Measurements from ENCODE around the gene SCUBE2. TPM values are rescaled to one million over a fixed set of nuclear protein-coding genes. Genes with fewer than 3 reads are reported as not detected.

Gene SCUBE2
- total and polyA plus RNA-seq, 2 of the 4 experiments (the other 2 are of a cell fraction): 0.43 to 0.72 TPM

GRCh38 chr11:9008661-9009060 lies 82.7 kb downstream of the SCUBE2 start:
- H2AK9ac ChIP-seq (replicated peaks; ENCODE audit: low read depth, low read length, poor library complexity): no peak overlapping the region
- intact Hi-C loops (cut with micrococcal nuclease): no loop called here
- H3K36me3 ChIP-seq (ENCODE audit: control insufficient read depth, insufficient read depth, low read length): no peaks in the 10 kb centered on the region
- ChIA-PET POLR2A (ENCODE audit: unreplicated experiment) (no interaction called here), CTCF (no interaction called here)
- DNase-seq (no peak), ATAC-seq (ENCODE audit: low read depth) (no peak)
- no peak overlapping the region for H4K5ac ChIP-seq (ENCODE audit: low read depth, low read length)
- WGBS, 2 experiments (ENCODE audit: extremely low coverage in 2 of 2, insufficient read length in 1 of 2): no CpG with 5 or more reads among the region's 1 CpG
- no peak overlapping the region for H4K8ac ChIP-seq (ENCODE audit: low read depth in 2 of 2, low read length in 2 of 2)
- H3K79me1 ChIP-seq (ENCODE audit: low read depth in 1 of 2, low read length in 2 of 2): no peaks in the 10 kb centered on the region
- H3K27ac ChIP-seq (ENCODE audit: insufficient read depth, low read length): no peak overlapping the region
- no peak overlapping the region for H3K14ac ChIP-seq (replicated peaks; ENCODE audit: low read depth, low read length)
- H2BK5ac ChIP-seq (ENCODE audit: low read depth, low read length, poor library complexity, severe bottlenecking): no peak overlapping the region
- H4K91ac ChIP-seq (ENCODE audit: insufficient read depth, low read depth, low read length): no peak overlapping the region
- H2AFZ ChIP-seq (replicated peaks; ENCODE audit: low read length, poor library complexity): no peak overlapping the region
- H3K27me3 ChIP-seq (ENCODE audit: control insufficient read depth, insufficient read depth, low read length): peaks cover 37% of the 10 kb centered on the region
- no peak overlapping the region for H3K23ac ChIP-seq (ENCODE audit: low read depth, low read length)
- 0 out of 2 replicates have a peak, but pooled peaks cover 2% of the 10 kb centered on the region for H3K4me1 ChIP-seq (ENCODE audit: control insufficient read depth, insufficient read depth, low read length)
- H2AK5ac ChIP-seq (ENCODE audit: low read depth, low read length): no peak overlapping the region
- dilution Hi-C loops (cut with HindIII; ENCODE audit: low sequenced_read_pairs, unreplicated experiment): no loop called here
- no peak overlapping the region for H2BK120ac ChIP-seq (ENCODE audit: low read depth, low read length)
- no peak overlapping the region for H3K9ac ChIP-seq (ENCODE audit: low read depth, low read length)
- no peak overlapping the region for H3K4ac ChIP-seq (ENCODE audit: low read depth, low read length)
- in situ Hi-C loops (cut with MboI; ENCODE audit: low sequenced_read_pairs): loop anchor here (25.0 kb wide), 1 partner anchor 504 kb away; no protein-coding TSS in a partner anchor
- no peak overlapping the region for H2BK15ac ChIP-seq (ENCODE audit: low read depth, low read length)
- no peak overlapping the region for H3K18ac ChIP-seq (ENCODE audit: low read depth, low read length)
- no peaks in the 10 kb centered on the region; the same call in 1 of the 2 replicates for H3K9me1 ChIP-seq (ENCODE audit: insufficient read depth, low read length)
- TF ChIP-seq FOS (IDR thresholded peaks at IDR 0.05; ENCODE audit: low read depth, low read length) (no peak), SMC3 (IDR thresholded peaks at IDR 0.05; ENCODE audit: low read depth, low read length) (no peak), POLR2A (IDR thresholded peaks at IDR 0.05; ENCODE audit: low read depth, low read length) (no peak)
- H2BK20ac ChIP-seq (ENCODE audit: low read depth, low read length): no peak overlapping the region
- H3K56ac ChIP-seq (ENCODE audit: extremely low read depth, insufficient read depth, low read length): no peak overlapping the region
- BruUV-seq (replicated peaks): no TSS peak
- no peak overlapping the region for H3K4me2 ChIP-seq (ENCODE audit: low read depth, low read length)
- H4K20me1 ChIP-seq (ENCODE audit: insufficient read depth, low read length): no peaks in the 10 kb centered on the region
- H3K9me3 ChIP-seq (ENCODE audit: control insufficient read depth, insufficient read depth, low read length): no peaks in the 10 kb centered on the region
- no peak overlapping the region for H3K4me3 ChIP-seq (ENCODE audit: insufficient read depth, low read depth, low read length)

All from IMR-90 (cell line).